NCI-H1092 treated with DMSO at 0.1 percent for 48 hours (cell line): ENCODE data around the gene ZSWIM1.
"Not testable (repeated sequence)": the region's sequence is repeated elsewhere in the genome, so short reads cannot be mapped to it uniquely, and the experiment has no call there.

Source experiments
- DNase-seq: peaks from one replicate; lab custom pipeline; 2025; lab: John Stamatoyannopoulos, UW

ZSWIM1 gene

GRCh38 chr20:45909817-45910669, 29.0 kb downstream of the ZSWIM1 start:
- DNase-seq, result no peak

DNA sequence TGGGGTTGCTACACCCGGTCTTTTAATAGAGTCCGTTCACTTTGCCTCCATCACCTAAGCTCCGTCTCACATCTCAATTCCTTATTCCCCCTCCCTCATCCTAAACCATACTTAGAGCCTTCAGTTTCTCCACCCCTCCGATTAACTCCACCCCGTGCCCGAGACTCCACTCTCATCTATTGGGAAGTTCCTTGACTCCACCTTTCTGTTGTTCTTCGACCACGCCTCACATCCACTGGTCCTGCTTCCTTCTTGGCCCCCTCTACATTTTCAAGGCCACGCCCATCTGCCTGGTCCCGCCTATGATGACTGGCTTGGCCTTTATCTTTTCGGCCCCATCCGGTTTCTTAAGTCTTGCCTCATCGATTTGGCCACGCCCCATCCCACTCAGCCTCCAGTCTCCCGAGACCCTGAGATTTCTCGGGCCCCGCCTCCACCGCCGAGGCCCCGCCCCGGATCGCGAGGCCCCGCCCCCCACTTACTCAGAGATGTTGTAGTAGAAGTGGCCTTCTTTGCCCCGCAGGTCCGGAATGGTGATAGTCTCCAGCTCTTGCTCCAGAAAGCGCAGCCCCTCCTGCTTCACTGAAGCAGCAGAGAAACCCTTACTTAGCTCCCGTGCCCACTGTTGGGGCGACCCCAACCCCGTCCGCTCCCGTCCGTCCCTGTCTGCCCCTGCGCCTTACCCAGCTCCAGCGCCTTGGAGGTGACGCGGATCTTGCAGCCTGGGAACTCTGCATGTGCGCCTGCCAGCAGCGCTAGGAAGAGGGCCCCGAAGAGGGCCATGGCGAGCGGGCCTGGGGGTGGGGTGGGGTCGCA, 29.9 kb downstream of the ZSWIM1 start:
- no peak for DNase-seq

DNA sequence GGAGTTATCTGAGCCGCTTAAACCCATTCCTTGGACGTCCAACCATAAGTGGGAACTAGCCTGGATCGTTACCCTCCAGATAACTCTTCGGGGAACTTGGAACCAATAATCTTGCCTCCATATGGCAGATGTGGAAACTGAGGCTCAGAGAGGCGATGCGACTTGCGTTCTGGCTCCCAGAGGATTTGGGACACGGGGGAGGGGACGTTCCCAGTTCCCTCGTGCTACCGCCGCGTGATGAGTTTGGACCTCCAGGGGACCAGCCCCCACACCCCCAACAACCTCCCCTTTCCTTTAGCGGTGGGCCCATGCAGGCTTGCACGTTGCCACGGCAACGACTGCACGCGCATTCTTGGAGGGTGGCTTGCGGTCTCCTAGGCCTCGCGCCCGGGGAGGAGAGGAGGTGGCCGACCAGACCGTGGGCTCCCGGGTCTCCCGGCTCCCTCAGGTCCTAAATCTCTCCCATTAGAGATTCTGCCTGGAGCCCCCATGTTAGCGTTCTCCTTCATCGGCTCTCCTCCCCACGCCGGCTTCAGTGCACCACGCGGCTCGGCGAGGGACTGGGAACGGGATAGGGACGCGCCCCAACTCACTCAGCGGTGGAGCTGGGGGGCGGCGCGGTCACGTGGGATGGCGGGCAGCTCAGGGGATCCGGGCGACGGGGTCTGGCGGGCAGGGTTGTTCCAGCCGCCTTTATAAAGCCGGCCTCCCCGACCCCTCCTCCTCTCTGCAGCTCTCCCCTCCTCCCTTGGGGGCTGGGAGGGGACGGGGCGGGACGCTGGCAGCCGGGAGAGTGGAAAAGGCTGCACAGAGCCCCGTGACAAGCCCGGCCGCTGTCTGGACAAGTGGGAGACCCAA, 30.7 kb downstream of the ZSWIM1 start, which contains the start of gene PLTP:
Gene PLTP (minus strand): TSS at position 670 of the 858 bp plus-strand sequence. CDS start 703 bp downstream, outside the sequence.
- DNase-seq, result no peak

DNA sequence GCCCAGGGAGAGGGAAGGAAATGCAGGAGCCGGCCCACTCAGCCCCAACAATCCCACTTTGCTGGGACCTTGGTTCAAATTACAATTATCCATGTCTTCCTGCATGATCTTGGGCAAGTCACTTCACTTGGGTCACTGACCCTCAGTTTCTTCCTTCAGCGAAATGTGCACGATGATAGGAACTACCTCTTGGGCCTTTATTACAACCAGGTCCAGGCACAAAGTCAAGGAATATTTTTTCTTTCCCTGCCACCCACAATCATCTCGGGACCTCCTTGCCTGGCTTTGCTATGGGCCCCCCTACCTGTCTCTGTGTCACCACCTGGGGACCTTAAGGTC, 31.3 kb downstream of the ZSWIM1 start:
- no peak for DNase-seq

GRCh38 chr20:45913116-45913515, 32.1 kb downstream of the ZSWIM1 start:
- DNase-seq, result no peak

- no peak for DNase-seq
Observed at GRCh38 chr20:45917790-45918141, 36.7 kb downstream of the ZSWIM1 start.

GRCh38 chr20:45918182-45918737, 37.2 kb downstream of the ZSWIM1 start:
- DNase-seq, result no peak

DNA sequence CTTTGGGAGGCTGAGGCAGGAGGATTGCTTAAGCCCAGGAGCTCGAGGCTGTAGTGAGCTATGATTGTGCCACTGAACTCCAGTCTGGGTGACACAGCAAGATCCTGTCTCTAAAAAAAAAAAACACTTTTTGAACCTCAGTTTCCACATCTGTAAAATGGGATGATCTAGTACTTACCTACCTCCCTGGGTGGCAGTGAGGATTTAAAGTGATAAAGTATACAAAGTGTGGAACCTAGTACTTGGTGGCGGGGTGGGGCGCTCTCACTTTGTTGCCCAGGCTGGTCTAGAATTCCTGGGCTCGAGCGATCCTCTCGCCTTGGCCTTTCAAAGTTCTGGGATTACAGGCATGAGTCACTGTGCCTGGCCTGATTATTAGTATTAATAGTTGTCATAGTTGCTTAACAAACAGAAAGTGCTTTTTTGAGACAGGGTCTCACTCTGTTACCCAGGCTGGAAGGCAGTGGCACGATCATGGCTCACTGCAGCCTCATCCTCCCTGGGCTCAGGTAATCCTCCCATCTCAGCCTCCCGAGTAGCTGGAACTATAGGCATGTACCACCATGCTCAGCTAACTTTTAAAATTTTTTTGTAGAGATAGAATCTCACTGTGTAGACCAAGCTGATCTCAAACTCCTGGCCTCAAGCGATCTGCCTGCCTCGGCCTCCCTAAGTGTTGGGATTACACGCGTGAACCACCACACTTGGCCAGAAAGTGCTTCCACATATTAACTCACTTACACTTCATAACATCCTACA, 37.9 kb downstream of the ZSWIM1 start:
- DNase-seq, result no peak

DNA sequence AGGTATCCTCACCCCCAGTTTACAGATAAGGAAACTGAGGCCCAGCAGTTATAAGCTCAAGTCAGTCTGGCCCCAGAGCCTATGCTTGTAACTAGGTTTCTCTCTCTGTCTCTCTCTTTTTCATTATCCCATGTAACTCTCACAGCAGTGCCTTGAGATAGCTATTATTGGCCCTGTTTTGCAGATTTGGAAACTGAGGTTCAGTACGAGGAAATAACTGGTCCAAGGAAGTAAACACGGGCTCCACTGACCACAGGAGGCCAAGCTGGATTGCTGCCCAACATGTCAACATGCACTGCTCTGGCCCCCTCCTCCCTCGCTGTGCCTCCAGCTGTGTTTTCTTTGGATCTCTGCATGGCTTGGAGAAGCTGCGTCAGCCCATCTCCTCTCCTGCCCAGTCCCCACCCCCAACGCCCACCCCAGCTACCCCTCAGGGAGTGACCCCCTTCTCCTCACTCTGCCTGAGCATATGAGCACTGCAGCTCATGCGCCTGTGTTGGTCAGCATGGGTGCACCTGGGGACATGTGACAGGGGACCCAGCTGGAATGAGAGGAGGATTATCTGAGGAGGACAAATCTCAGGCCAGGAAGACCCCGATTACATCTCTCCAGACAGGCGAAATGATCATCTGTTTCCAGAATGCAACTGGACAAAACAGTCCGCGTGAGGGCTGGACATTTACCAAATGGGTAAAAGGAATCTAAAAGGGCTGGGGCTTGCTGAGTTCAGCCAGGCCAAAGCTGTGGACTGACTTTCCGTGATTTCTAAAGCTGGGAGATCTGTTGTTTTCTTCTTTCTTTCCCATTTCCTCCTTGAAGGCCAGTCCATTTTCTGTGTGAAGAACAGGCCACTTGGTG, 38.7 kb downstream of the ZSWIM1 start:
- peak; percentile 5 for DNase-seq

GRCh38 chr20:45920462-45921336, 39.7 kb downstream of the ZSWIM1 start:
- DNase-seq, result no peak

DNA sequence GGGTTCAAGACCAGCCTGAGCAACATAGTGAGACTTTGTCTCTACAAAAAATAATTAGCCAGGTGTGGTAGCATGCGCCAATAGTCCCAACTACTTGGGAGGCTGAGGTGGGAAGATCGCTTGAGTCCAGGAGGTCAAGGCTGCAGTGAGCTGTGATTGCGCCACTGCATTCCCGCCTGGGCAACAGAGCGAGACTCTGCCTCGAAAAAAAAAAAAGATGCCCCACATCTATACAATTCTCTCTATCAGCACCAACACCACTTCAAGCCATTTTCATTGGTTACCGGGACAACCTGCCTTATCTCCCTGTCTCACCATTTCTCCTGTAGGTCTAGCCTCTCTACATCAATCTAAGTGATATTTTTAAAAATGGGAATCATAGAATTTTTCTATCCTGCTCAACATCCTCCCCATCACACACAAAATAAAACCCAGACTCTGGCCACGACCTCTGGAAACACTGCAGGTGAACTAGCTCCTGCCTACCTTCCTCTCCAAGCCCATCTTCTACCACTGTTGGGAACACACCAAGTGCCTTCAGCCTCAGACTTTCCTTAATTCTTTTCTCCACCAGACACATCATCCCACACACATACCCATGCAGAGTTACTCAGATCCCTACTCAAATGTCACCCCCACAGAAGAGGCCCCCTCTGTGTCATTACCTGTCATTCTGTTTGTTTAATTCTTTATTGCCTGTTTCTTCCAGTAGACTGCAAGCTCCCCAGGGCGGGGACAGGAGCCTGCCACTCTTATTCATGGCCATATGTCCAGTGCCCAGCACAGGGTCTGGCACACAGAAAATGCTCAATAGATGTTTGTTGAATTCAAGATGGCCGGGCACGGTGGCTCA, 40.5 kb downstream of the ZSWIM1 start:
- no peak for DNase-seq

DNA sequence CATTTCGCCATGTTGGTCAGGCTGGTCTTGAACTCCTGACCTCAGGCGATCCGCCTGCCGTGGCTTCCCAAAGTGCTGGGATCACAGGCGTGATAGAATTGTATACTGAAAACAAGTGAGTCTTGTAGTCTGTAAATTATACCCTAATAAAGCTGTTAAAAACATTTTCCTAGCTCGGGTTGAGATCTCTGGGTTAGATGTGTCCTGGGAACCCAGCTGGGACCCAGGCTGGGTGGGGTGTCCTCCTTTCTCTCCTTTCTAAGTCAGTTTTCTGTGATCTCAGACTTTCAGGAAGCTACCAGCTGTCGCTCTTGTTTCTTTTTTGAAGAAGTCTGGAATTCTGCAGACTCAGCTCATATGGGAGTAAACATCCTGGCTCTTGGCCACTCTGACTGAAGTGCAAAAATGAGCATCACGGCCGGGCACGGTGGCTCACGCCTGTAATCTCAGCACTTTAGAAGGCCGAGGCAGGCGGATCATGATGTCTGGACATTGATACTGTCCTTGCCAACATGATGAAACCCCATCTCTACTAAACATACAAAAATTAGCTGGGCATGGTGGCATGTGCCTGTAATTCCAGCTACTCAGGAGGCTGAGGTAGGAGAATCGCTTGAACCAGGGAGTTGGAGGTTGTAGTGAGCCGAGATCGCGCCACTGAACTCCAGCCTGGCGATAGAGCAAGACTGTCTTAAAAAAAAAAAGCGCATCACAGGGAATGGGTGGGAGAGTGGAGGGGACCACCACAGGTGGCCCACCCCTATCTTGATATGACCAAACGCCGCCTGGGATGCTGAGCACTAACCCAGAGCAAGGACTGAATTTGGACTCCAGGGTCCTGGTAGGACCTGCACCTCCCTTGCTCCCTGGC, 43.6 kb downstream of the ZSWIM1 start:
- no peak for DNase-seq

GRCh38 chr20:45925821-45926506, 44.9 kb downstream of the ZSWIM1 start:
- DNase-seq, result no peak

GRCh38 chr20:45926731-45927070, 45.7 kb downstream of the ZSWIM1 start:
- DNase-seq, result no peak

- no peak for DNase-seq
Observed at GRCh38 chr20:45927071-45927878, 46.2 kb downstream of the ZSWIM1 start.

GRCh38 chr20:45931680-45932079, 50.7 kb downstream of the ZSWIM1 start:
- not testable (repeated sequence) for DNase-seq
